GM19455 (cell line): ENCODE data around the gene VTI1A.

Source experiments
- ATAC-seq: cut with Tn5 transposase; IDR thresholded peaks from one replicate; pipeline ENCODE4 v1.9.1; 2021; ENCODE audit not compliant: unreplicated experiment

The VTI1A gene

DNA sequence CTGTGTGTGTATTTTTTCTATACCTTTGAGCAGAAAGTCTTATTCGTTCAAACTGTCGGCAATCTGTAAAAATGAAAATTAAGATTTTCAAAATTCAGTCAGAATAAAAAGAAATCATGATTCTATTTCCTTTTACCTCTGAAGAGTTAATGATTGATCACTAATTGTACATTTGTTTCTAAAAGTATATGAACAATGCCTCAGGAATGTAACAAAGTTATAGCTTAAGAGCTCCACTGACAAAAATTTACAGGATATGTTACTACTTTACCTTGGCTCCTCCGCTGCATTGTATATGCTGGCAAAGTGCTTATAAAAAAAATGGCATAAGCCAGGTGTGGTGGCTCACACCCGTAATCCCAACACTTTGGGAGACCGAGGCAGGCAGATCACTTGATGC, 225.7 kb downstream of the VTI1A start:
- ATAC-seq: no peak

DNA sequence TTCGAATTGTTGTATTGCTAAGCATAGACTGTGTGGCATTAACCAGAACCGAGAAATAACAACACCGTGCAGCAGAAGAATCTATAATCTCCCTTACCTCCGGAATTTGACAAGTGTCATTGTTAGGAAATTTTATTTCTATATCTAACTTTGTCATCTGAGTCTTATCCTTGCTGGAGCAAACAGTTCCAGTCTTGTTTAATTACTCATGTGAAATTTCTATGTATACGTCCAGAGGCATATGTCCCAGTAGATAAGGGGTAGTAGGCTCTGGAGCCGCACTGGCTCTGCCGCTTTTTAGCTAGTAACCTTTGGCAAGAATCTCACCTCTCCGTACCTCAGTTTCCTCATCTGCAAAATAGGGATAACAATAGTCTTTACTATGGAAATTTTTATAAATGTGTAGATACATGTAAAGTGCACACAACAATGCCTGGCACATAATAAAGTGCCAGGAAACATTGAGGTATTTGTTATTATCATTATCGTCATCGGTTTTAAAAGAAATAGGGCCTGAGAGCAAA, 228.6 kb downstream of the VTI1A start:
- ATAC-seq: no peak

DNA sequence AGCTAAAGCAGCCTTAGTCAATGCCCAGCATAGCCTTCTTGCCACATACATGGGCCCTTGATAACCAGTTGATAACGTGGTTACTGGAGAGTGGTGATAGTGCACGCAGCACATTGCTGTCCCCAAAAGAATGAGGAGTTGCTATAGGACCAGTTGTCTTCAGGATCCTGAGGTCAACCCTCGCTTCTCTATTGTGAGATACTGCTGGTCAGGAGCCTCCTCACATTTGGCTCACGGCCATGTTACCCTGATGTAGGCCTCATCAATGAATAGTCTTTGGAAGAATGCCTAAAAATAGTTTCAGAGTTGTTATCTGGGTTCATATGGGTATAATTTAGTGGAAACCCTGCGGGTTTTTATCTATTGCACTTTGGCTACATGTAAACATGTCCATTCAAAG, 230.7 kb downstream of the VTI1A start:
- ATAC-seq: no peak

DNA sequence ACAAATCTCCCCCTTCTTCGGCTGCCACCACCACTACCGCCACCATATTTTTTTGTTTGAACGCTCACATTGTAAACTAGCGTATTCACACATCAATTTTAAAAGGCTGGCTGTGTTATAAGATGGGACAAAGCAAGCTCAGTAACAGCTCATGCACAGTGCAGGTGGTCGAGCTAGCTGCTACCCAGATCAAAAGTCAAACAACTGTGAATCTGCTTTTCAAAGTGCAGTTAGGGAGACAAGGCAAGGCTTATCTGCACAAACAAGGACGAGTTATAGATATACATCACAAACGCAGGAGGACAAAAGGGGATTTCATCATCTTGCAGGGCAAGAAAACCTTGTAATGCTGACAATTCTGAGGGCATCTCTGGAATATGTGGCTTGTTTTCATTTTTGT, 231.6 kb downstream of the VTI1A start:
- ATAC-seq: no peak

DNA sequence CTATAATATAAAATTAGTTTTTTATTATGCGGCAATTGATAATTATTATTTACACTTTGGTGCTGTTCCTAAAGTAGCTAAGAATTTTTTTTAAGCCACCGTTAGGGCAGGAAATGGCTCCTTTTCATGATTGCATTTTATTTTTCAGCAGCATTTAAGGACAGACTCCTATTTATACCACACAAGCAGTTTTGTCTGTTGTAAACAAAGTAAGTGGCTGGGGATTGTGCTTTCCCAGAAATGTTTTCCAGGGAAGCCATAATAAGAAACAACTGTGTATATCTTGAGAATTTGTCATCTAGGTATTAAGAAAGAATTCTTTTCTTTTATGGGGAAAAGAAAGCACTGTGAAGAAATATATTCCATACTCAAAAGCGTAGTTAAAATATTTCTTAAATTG, 232.0 kb downstream of the VTI1A start:
- no peak for ATAC-seq

DNA sequence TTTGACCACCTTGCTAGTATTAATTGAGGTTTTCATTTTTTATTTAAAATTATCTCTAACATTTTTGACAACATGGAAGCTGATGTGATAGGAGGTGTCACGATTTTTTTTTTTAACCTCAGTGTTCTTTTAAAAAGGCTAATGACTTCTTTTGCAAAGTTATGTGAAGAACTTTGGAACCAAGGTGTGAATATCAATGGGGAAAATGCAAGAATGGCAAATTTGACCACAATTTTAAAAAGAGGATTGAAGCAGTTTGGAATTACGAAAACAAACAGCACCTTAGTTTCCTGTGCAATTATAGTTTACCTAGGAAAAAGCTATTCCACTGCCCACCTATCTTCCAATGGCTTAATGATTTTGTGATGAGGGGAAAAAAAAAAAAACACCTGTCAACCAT, 232.4 kb downstream of the VTI1A start:
- no peak for ATAC-seq

DNA sequence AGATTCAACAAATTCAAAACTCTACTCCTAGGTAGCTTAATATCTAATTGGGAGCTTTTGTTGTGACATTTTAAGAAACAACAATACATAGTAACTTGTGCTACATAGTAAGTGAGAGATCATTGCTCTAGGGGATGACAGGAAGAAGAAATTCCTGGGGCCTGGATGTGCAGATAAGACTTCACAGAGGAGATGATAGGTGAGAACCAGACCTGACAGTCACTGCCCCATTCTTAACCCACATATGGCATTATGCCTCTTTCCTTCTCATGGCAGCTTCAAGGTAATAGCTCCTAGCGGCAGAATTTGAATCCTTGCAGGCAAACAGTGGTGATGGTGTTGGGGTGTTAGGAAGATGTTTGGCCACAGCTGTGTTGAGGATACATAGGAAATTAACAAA, 233.6 kb downstream of the VTI1A start:
- ATAC-seq: no peak

DNA sequence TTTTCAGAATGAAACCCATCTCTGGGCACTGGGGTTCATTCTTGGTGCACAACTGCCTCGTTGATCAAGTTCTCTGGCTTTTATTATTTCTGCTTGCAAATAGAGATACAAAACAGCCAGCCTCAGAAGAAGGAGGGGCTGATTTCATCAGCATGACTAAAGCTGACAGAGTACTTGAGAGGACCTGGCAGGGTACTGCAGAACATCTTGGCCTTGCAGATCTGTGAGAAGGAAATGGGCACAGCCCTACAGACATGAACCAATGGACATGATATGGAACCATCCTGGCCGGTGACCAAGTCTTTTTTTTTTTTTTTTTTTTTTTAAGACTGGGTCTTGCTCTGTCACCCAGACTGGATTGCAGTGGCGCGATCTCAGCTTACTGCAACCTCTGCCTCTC, 240.6 kb downstream of the VTI1A start:
- ATAC-seq: no peak

DNA sequence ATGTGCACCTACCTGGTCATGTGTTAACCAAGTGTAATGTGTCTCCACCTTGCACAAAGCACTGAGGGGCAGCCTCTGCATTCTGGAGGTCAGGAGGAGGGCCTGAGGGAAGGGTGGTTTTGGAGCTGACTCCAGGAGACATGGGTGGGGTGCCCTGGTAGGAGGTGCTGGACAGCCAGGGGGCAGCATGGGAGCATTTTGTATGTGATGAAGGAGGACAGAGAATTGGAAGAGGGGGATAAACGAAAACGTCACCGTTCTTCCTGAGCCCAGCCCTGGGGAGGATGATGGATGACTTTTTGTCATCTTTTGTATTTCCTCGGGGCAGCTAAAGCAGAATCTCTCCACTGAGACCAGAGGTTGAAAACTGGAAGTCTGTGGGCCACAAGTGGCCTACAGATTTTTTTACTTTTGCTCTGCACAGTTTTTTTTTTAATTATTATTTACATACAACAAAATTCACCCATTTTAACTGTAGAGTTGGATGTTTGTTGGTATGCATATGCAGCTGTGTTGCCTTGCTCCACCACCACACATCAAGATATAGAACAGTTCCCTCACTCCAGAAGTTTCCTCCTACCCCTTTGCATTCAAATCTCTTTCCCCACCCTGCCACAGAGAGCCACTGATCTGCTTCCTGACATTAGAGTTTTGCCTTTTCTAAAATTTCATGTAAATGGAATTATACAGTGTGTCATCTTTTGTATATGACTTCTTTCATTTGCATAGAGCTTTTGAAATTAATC, 242.5 kb downstream of the VTI1A start:
- ATAC-seq: no peak

DNA sequence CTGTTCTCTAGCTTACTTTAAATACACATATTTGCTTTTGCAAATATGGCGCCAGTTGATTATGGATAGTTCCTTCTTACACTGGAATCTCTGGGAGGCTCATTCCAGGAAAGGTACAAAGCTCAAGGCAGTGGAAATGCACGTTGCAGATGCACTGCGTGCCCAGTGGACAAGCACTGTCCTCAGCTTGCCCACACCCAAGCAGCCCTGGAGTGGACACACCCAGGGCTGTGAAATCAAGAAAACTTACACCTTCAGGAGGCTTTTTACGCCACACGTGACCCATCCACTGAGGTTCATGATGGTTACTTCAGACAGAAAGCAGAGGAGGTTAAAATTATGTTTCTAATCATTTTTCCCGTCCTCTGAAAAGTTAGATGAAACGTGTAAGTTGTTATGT, 248.5 kb downstream of the VTI1A start:
- ATAC-seq: no peak

DNA sequence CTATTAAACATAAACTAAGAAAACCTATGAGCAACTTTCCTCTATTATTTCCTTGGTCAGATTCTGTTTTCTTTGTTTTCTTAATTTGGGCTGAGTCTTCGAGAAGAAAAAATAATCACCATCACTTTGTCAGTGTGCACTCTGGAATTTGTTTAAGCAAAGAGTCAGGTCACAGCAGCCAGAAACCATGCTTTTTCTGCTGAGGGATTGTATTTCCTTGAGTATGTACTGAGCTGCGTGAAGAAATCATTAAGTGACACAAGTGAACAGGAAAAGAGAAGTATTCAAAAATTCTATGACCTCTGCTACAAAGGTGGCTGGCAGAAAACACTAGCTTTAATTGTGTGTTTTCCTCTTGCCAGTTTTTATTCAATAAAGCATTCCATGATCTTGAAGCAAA, 249.6 kb downstream of the VTI1A start:
- ATAC-seq: no peak

DNA sequence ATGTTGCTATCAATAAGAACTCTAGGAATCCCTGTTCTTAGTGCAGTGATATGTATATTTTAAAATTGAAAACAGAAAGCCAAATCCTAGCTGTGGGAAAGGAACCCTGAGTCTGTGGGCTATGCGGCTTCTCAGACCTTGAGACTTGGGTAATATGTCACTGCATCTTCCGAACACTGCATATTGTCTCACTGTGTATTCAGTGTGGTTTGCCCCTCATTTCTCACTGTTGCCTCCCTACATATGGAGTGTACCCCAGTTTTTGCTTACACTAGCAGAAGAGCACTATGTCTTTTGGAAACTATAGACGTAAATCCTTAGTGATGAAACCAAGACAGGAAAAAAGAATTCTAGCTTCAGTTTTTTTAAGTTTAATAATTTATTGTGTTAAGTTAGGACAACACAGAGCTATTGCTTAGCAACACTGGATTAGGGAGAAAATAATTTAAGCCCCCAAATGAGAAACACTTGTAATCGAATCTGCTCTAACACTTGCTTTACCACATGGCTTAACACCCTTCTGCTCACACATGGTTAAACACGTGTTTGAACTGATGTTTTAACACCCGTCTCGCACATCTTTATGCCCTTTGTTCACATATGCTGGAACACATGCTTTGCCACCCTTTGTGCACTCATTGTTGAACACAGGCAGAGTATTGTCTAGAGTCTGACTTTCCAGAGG, 251.3 kb downstream of the VTI1A start:
- ATAC-seq: no peak

DNA sequence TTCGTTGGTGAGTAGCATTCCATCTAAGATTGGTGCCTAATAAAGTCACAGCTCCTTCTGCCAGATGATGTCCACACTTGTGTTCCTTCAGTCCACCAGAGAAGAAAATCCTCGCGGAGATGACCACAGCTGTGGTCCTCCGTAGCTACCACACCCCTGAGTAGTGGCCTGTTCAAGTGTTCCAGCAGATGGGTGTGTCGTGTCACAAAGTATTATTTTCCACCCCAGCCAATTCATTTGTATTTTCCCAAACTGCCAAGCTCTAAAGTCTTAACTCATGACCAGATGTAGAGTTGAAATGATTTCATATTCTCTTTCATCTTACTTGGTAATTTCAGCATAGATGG, 251.8 kb downstream of the VTI1A start:
- no peak for ATAC-seq

DNA sequence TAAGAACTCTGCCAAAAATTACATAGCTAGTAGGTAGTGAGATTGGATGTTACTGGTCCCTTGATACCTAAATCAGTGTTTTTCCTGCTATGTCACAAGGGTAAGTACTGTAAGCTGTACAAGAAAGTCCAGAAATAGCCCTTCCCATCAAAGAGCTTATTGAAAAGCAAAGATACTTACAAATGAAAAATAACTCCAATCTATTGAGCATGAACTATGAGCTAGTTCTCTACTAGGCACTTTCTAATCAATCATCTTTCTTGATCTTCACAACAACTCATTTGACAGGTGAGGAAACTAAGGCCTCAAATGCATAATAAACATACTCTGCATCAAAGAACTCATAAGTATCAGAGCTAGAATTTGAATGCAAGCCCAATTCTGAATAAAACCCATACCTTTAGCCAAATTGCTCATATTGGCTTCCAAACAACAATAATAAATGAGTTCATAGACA, 253.2 kb downstream of the VTI1A start:
- no peak for ATAC-seq

DNA sequence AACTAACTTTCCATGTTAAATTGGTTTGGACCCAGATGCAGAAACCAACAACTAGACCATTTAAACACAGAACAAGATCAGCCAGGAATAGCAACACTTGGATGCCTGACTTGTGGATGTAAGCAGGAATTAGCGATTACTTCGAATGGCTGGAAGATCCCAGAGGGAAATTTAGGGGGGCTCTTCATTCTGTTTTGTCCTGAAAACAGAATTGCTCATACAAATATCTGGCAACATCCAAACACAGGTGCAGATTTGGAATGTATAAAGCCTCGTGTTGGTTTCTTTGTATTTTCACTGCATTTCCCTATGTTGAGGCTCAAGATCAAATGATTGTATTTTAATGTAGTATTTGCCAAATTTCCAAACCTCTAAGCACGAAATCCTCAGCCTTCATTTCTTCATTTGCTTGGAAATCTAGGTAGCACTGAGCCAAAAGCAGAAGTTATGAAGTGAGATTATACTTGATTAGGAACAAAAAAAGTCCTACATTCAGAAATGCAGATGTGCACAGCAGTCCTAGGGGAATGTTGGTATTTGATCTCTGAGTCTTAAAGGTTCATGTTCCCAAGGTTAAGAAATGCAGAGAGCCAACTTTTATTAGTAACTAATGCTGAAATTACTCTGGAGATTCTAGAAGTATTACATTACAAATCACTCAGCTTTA, 254.3 kb downstream of the VTI1A start:
- no peak for ATAC-seq

DNA sequence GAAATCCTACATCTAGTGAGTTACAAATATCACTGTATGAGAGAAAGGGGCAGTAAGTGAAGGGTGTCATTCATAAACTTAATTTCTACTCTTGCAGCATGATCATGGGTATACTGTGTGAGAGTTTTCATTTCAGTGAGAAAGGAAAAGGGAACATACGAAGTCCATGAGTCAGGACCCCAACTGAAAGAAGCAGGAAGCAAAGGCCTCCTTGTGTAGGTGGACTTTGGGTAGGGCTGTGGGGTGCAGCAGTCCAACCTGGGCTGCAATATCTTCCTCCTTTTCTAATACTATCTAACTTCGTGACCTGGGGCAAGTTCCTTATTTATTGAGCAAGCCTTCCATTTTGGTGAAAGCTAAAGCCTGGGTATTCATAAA, 254.9 kb downstream of the VTI1A start:
- ATAC-seq: no peak

DNA sequence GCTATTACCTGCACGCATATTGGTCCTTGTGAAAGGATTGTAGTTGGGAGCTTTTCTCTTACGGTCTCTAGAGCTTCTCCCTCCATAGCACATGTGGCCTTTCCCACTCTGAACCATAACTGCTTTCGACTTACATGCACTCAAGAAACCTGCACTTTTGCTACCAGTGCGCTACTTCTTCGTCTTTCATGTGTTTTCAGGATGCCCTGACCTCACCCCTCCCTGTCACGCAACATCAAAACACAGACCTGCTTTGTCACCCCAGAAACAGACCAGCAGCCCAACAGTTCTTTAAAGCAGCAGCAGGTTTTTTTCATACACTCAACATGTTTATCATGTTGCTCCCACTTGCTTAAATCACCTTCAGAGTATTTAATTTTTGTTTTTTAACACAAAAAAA, 259.6 kb downstream of the VTI1A start:
- ATAC-seq: no peak

DNA sequence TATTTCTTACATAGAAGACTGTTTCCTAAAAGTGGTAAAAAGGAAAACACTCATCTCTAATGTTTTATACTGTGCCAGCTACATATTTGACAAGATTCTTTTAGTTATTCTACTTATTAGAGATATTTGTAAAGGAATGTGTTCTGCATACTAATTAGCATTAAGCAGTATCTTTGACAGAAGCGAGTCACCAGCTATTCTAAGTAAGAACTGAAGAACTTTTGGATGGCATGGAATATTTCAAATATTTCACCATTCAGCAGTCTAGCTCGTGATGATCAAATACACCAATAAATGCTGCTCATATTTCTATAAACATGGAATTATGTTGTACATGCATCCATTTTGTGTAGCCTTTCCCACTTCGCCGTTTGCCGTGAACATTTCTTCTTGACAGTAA, 261.4 kb downstream of the VTI1A start:
- no peak for ATAC-seq

DNA sequence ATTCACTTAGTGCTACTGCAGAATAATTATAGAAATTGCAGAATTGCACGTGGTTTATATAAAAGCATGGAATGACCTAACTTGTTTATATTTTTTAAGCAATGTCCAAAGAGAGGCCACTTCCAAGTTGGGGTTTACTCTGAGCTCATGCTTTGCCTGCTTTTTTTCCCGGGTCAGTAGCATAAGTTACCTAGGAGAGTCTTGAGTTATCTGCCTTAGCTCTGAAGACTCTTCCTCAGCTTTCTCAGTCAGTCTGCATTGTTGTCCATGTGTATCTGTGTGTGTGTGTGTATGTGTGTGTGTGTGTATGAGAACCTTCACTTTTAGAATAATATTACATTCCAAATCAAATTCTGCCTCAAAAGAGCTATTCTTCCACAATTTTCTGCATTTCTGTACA, 263.5 kb downstream of the VTI1A start:
- ATAC-seq: no peak

DNA sequence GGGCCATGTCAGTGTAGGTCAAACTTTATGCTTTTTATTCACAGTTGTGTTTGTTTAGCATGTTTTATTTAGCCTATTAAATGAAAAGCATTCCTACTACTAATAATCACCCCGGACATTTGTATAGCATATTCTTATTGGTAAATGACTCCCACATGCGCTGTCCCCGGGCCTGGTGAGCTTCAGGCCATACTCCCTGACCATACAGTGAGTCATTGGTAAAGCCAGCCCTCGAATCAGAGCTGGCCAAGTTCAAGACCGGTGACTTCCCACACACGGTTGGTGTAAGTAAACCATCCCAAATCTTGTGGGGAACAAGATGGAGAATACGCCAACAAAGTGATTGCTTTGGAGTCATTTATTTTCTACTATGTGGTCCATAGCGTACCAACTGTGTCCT, 264.4 kb downstream of the VTI1A start:
- ATAC-seq: no peak

DNA sequence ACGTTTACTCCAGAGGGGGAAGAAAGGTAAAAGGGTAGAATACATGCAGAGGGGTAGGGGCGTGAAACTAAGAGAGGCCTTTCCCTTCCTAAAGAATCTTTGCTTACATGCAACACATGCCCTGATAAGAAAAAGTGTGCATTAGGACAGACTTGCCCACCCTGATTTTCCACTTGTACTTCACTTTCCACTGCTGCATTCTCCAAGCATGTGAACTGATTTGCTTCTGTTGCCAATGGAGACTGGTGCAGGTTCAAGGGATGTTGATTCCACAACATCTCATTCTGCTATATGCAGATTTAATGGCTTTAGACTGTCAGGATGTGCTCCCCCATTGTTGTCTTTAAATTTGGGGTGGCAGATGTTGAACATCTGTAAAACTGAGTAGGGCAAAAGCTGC, 265.5 kb downstream of the VTI1A start:
- no peak for ATAC-seq

DNA sequence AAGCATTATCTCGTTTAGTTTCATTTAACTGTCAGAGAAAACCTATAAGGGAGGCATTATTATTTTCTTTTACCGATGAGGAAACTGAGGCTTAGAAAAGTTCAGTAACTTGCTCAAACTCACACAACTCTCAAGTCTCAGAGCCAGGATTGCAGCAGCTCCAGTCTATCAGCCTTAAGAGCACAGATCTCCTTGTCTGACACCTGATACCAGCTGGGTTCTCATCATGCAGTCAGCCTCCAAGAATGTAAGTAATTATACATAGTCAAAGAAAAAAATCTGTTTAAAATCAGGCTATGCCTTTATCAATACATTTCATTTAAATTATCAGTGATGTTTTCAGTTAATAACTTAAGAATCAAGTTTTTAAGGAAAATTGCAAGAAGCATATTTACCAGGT, 266.4 kb downstream of the VTI1A start:
- no peak for ATAC-seq
